Astrocyte of the spinal cord (primary cell): ENCODE data around the gene SAMD10.

Experiments used
- DNase-seq: peaks from one replicate; pipeline ENCODE4 v3.0.0; 2011; ENCODE audit warnings: low read depth, low spot score
- H3K4me3 ChIP-seq: 2 replicates; pipeline ENCODE4 v1.5.1; 2011; ENCODE audit warnings: low read depth, mild to moderate bottlenecking, low read length, moderate library complexity
- CTCF ChIP-seq: IDR thresholded peaks from 2 replicates; pipeline ENCODE4 v1.5.1; 2012; ENCODE audit warnings: low read depth, mild to moderate bottlenecking, low read length, inconsistent platforms
- in situ Hi-C: cut with HindIII; loops from 2 replicates; pipeline ENCODE4 v1.10.0; 2017; ENCODE audit warnings: low sequenced_read_pairs

The SAMD10 gene

GRCh38 chr20:63946986-63947637 is 32.3 kb downstream of the SAMD10 start:
- TF ChIP-seq CTCF, result no peak
- no peak overlapping the region for H3K4me3 ChIP-seq
- in situ Hi-C loops, result no loop called here
- DNase-seq, result no peak

GRCh38 chr20:63945921-63946920 is 33.2 kb downstream of the SAMD10 start:
- no peak for TF ChIP-seq CTCF
- no peak for DNase-seq
- in situ Hi-C loops, result no loop called here
- no peak overlapping the region for H3K4me3 ChIP-seq

GRCh38 chr20:63945031-63945658 is 34.3 kb downstream of the SAMD10 start:
- no peak for TF ChIP-seq CTCF
- no peak for DNase-seq
- H3K4me3 ChIP-seq, result no peak overlapping the region
- in situ Hi-C loops, result no loop called here

- no peak for TF ChIP-seq CTCF
- no peak for DNase-seq
- H3K4me3 ChIP-seq, result no peak overlapping the region
- in situ Hi-C loops, result no loop called here
These were observed 35.1 kb downstream of the SAMD10 start for GRCh38 chr20:63944078-63944941.

GRCh38 chr20:63943808-63944077 is 35.7 kb downstream of the SAMD10 start:
- in situ Hi-C loops, result no loop called here
- TF ChIP-seq CTCF, result no peak
- DNase-seq, result no peak
- H3K4me3 ChIP-seq, result no peak overlapping the region
